Measurements from ENCODE around the gene GTSE1. TPM values are rescaled to one million over a fixed set of nuclear protein-coding genes. Genes with fewer than 3 reads are reported as not detected.
A peak's percentile ranks its signal among the peaks of the same experiment; 100 is the strongest.

Gene GTSE1
- total and polyA plus RNA-seq, 2 of the 13 experiments (the other 11 are each of a cell fraction or from before 2014, with no cell fraction given), result 10.7 to 13.5 TPM

GRCh38 chr22:46296257-46297150 is at the start of gene GTSE1 (continued):
- peak; percentile 75 for TF ChIP-seq PHF20 (CRISPR knock-in tag; IDR thresholded peaks at IDR 0.05)
- peak; percentile 8 for TF ChIP-seq IKZF4 (CRISPR knock-in tag; IDR thresholded peaks at IDR 0.05; ENCODE audit: borderline replicate concordance, low read depth, not compliant biosample characterization)
- no peak for TF ChIP-seq ZBTB39 (CRISPR knock-in tag; IDR thresholded peaks at IDR 0.05)
- no peak; the same call in 1 of the 2 replicates for TF ChIP-seq SOX5 (CRISPR knock-in tag; IDR thresholded peaks at IDR 0.05; ENCODE audit: borderline replicate concordance)
- TF ChIP-seq NR2C2 (CRISPR knock-in tag; IDR thresholded peaks at IDR 0.05; ENCODE audit: borderline replicate concordance), result peak; percentile 83
- no peak; the same call in 1 of the 2 replicates for TF ChIP-seq ZNF510 (CRISPR knock-in tag; IDR thresholded peaks at IDR 0.05; ENCODE audit: low read depth)
- no peak for TF ChIP-seq MIER3 (CRISPR knock-in tag; IDR thresholded peaks at IDR 0.05; ENCODE audit: borderline replicate concordance)
- peak; percentile 86 for TF ChIP-seq KDM5B (CRISPR knock-in tag; IDR thresholded peaks at IDR 0.05; ENCODE audit: borderline replicate concordance)
- no peak for TF ChIP-seq TBP (CRISPR knock-in tag; IDR thresholded peaks at IDR 0.05)
- TF ChIP-seq GPN1 (CRISPR knock-in tag; IDR thresholded peaks at IDR 0.05; ENCODE audit: borderline replicate concordance), result no peak
- TF ChIP-seq NFIB (CRISPR knock-in tag; IDR thresholded peaks at IDR 0.05; ENCODE audit: borderline replicate concordance), result no peak
- peak; percentile 76 for TF ChIP-seq AGO2 (optimal IDR thresholded peaks at IDR 0.05; ENCODE audit: low read depth, low read length)
- 0 out of 2 replicates have a peak, but pooled peaks have one; percentile 14 for TF ChIP-seq RXRB (CRISPR knock-in tag; IDR thresholded peaks at IDR 0.05; ENCODE audit: borderline replicate concordance)
- TF ChIP-seq ZBTB14 (CRISPR knock-in tag; IDR thresholded peaks at IDR 0.05), result no peak
- peak; percentile 100 for TF ChIP-seq ZFP36L1 (CRISPR knock-in tag; IDR thresholded peaks at IDR 0.05)
- peak; percentile 97; the same call in 1 of the 2 replicates for TF ChIP-seq CSRNP2 (CRISPR knock-in tag; conservative IDR thresholded peaks at IDR 0.05; ENCODE audit: low read depth)
- peak; percentile 20; the same call in 1 of the 2 replicates for TF ChIP-seq ZBTB49 (CRISPR knock-in tag; IDR thresholded peaks at IDR 0.05; ENCODE audit: borderline replicate concordance)
- TF ChIP-seq BORCS8-MEF2B (CRISPR knock-in tag; IDR thresholded peaks at IDR 0.05), result peak; percentile 100

Data from HepG2 (cell line).